ENCODE data around the gene ASXL1.

ASXL1 gene

DNA sequence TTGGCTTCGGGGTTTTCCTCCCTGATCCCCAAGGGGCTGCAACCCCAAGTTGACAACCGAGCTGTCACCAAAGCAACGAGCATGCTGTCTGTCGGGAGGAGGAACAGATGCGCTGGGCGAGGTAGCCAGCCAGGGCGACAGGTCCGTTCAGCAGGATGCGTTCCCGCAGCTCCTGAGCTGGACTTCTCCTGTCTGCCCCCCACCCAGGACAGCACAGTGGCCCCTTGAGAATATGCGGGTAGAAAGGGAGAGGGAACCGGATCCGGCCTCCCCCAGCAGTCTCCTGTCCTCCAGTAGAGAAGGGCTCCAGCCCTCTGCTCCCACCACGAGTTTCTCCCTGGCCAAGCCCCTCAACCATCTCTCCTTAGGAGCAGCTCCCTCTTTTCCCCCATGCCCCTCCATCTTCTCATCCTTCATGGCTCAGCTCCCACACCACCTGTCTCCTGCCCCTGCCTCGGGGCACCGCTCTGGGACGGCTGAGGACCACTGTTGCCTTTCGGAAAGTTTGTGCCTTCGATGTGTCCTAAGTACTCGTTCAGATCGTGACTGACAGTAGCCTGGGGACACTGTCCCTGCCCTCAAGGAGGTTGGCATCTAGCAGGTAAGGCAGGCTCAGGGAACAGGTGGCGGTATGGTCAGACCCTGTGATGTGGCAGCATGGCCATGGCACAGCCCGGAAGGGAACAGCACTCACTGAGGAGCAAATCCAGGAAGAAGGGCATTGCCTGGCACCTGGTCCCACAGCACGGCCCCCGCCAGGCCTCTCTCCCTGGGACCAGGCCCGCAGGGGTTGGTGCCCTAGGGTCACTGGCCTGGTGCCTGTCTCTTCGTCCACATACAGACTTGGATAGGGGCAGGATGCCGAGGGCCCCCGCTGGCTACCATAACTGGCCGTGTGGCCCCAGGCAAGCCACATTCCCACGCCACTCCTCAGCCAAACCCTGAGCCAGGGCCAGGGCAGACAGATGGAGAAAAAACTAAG lies 96.3 kb downstream of the ASXL1 start:
- no peak for DNase-seq (ENCODE audit: low spot score)
- H3K27ac ChIP-seq: no peak overlapping the region
- TF ChIP-seq, protein P1, sequence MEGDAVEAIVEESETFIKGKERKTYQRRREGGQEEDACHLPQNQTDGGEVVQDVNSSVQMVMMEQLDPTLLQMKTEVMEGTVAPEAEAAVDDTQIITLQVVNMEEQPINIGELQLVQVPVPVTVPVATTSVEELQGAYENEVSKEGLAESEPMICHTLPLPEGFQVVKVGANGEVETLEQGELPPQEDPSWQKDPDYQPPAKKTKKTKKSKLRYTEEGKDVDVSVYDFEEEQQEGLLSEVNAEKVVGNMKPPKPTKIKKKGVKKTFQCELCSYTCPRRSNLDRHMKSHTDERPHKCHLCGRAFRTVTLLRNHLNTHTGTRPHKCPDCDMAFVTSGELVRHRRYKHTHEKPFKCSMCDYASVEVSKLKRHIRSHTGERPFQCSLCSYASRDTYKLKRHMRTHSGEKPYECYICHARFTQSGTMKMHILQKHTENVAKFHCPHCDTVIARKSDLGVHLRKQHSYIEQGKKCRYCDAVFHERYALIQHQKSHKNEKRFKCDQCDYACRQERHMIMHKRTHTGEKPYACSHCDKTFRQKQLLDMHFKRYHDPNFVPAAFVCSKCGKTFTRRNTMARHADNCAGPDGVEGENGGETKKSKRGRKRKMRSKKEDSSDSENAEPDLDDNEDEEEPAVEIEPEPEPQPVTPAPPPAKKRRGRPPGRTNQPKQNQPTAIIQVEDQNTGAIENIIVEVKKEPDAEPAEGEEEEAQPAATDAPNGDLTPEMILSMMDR (IDR thresholded peaks at IDR 0.05): no peak

DNA sequence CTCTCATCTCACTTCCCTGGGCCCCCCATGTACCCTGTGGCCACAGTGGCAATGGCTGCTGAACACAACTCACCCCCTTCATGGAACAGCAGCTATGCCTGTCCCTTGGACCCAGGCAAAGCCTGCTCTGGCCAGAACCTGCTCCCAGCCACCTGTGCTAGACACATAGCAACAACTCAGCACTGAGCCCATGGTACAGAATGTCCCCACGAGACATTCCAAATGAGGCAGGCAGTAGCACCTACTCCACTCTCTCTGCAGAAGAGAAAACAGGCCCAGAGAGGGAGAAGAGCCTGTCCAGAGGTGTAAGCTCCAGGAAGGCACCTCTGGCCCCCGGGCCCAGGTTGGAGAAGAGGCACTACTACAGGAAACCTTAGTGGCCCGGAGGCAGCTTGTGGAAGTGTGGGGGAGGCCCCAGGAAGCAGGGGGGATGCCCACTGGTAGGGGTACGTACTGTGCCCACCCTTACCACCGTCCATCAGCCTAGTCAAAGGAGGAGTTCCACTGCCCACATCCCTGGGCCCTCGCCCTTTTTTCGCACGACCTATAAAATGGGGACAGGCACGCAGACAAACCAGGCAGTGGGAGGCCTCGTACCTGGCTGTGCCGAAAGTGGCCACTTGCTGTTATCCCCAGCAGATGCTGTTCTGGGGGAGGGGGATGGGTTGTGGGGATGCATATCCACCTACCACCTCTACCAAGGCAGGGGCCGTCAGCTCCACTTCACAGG lies 97.2 kb downstream of the ASXL1 start:
- TF ChIP-seq, protein P1 (IDR thresholded peaks at IDR 0.05): no peak
- DNase-seq (ENCODE audit: low spot score): no peak
- Histone ChIP-seq H3K4me3 (no peak overlapping the region), H3K27ac (no peak overlapping the region)

More for the DNA sequence above, 96.3 kb downstream of the ASXL1 start:
- no peak overlapping the region for H3K4me3 ChIP-seq

DNA sequence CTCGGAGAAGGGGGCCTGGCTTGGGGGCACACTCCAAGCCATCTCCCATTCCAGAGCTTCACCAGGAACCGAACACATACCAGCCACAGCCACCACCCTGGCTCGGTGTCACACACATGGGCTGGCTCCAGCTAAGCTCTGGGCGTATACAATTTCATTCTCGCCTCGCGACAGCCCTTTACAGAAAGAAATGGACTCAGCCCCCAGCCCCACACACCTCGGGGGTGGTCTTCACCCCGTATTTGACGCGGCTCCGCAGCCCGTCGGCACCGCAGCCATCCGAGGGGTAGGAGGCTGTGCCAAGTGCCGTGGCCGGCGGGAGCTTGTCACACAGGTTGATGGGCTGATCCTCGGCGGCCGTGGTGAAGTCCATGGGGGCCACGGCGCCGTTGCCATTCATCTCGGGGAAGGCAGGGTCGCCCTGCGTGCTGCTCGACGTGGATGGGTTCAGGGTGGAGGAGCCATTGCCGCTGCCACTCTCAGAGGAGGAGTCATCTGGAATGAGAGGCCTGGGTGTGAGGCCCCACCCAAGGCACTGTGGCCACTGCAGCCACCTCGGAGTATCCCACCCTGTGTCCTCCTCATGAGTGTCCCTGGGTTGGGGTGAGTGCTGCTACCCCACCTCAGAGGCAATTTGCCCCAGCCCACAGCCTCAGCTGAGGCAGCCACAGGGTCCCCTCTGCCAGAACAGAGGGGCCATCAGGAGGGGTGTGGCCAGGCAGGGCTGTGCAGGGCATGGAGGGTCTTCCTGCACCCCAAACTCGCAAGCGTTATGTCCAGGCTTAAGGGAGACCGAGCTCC lies 98.0 kb downstream of the ASXL1 start:
- no peak for DNase-seq (ENCODE audit: low spot score)
- Histone ChIP-seq H3K27ac (no peak overlapping the region), H3K4me3 (no peak overlapping the region)
- TF ChIP-seq, protein P1 (IDR thresholded peaks at IDR 0.05): no peak

DNA sequence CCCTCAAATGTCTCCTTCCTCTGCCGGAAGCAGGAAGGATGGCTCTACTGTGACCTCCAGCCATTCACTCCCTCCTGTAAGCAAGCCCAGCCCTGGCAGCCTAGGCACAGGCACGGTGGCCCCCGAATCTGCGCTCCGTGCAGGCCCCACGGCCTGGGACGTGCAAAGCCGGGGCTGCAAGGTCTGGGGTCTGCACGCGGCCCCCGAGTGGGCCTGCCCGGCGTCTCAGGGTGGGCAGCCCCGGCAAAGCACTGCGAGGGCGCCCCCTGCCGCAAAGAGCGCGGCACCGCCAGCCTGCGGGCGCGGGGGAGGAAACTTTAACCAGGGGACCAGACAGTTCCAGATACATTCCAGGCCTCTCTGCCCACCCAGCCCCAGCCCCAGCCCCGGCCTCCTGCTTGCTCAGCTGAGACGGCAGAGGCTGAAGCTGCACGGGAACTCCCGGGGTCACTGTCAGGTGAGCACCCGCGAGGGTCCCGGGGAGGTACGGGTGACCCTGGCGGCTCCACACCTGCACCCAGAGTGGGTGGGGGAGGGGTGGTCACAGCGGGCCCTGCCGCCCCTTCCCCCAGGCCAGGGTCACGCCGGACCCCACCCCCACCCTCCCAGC lies 98.8 kb downstream of the ASXL1 start:
- DNase-seq (ENCODE audit: low spot score): no peak
- no peak overlapping the region for H3K27ac ChIP-seq
- TF ChIP-seq, protein P1 (IDR thresholded peaks at IDR 0.05): peak; percentile 83

DNA sequence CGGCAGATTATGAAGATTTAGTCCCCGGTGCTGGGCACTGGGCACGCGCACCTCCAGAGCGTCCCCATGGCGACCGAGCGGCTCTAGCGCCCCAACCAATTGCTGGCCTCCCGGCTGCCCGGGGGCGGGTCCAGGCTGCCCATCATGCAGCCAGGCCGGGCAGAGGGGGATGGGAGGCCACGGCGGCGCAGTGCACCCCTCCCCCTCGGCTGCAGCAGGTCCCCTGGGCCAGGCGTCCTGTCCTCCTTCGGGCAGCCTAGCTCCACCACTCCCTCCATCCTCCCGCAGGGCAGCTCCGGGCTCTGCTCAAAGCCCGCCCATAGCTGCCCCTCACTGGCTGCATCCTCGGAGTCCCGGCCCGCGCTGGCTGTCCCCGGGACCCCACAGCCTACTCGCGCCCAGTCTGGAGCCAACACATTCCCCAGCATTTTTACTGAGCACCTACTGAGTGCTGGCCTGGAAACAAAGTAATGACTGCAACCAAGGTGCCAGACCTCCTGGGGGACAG lies 99.4 kb downstream of the ASXL1 start:
- no peak for DNase-seq (ENCODE audit: low spot score)
- TF ChIP-seq, protein P1 (IDR thresholded peaks at IDR 0.05): no peak
- Histone ChIP-seq H3K4me3 (peak overlapping the region; percentile 76), H3K27ac (no peak overlapping the region)

More for the DNA sequence above, 98.8 kb downstream of the ASXL1 start:
- peak overlapping the region; percentile 76 for H3K4me3 ChIP-seq

Measured in coronary artery (tissue), 2 donors.